Measurements from ENCODE around the gene RABAC1. TPM values are rescaled to one million over a fixed set of nuclear protein-coding genes. Genes with fewer than 3 reads are reported as not detected.

Gene RABAC1
- total RNA-seq = 134 TPM
- long read RNA-seq, transcript RABAC1-201 (5 exons, 821 nt) = major isoform, 112 of 127 reads
- long read RNA-seq, partial matches to known transcripts = 6 of 127 reads
- long read RNA-seq, other reads (novel, unspliced or antisense) = 7 of 127 reads

GRCh38 chr19:41959056-41960053 is at the start of gene RABAC1:
TSS of gene RABAC1 (minus strand) at chr19:41959321. CDS start at chr19:41959292, 29 bp downstream.
- peak; percentile 93 for DNase-seq
- Histone ChIP-seq H3K36me3 (peaks cover 10% of the 10 kb centered on the region), H3K4me1 (peaks cover 13% of the 10 kb centered on the region), H3K27me3 (no peaks in the 10 kb centered on the region), H3K4me3 (peak within 1 kb of the TSS; percentile 98), H3K9me3 (no peaks in the 10 kb centered on the region), H3K27ac (peak within 1 kb of the TSS; percentile 93)
- intact Hi-C loops (cut with DNase I) = no loop called here
- no peak for TF ChIP-seq CTCF (IDR thresholded peaks at IDR 0.05)
- peak; percentile 89 for ATAC-seq

- no peaks in the 10 kb centered on the region for H3K36me3 ChIP-seq
- ATAC-seq = no peak
- no peaks in the 10 kb centered on the region for H3K4me1 ChIP-seq
- no peaks in the 10 kb centered on the region for H3K9me3 ChIP-seq
- H3K27ac ChIP-seq = no peak overlapping the region
- DNase-seq = no peak
- H3K27me3 ChIP-seq = peaks cover 4% of the 10 kb centered on the region
- intact Hi-C loops (cut with DNase I) = no loop called here
- H3K4me3 ChIP-seq = no peak overlapping the region
- no peak for TF ChIP-seq CTCF (IDR thresholded peaks at IDR 0.05)
Observed at GRCh38 chr19:42006569-42006968, 47.4 kb upstream of the RABAC1 start.

- ATAC-seq (no peak), DNase-seq (no peak)
- Histone ChIP-seq H3K27me3 (peaks cover 14% of the 10 kb centered on the region), H3K4me3 (no peak overlapping the region), H3K36me3 (no peaks in the 10 kb centered on the region), H3K9me3 (no peaks in the 10 kb centered on the region), H3K4me1 (no peaks in the 10 kb centered on the region), H3K27ac (no peak overlapping the region)
- no peak for TF ChIP-seq CTCF (IDR thresholded peaks at IDR 0.05)
- intact Hi-C loops (cut with DNase I) = no loop called here
Observed at GRCh38 chr19:42005504-42005903, 46.4 kb upstream of the RABAC1 start.

GRCh38 chr19:42003506-42004294 is 44.6 kb upstream of the RABAC1 start:
- Histone ChIP-seq H3K27me3 (peaks cover 26% of the 10 kb centered on the region), H3K9me3 (no peaks in the 10 kb centered on the region), H3K4me1 (no peaks in the 10 kb centered on the region), H3K27ac (no peak overlapping the region), H3K4me3 (no peak overlapping the region), H3K36me3 (no peaks in the 10 kb centered on the region)
- intact Hi-C loops (cut with DNase I) = no loop called here
- ATAC-seq (no peak), DNase-seq (no peak)
- TF ChIP-seq CTCF (IDR thresholded peaks at IDR 0.05) = no peak

- no peak for DNase-seq
- Histone ChIP-seq H3K4me1 (no peaks in the 10 kb centered on the region), H3K4me3 (no peak overlapping the region), H3K27ac (no peak overlapping the region), H3K36me3 (no peaks in the 10 kb centered on the region), H3K9me3 (no peaks in the 10 kb centered on the region), H3K27me3 (peaks cover 63% of the 10 kb centered on the region)
- no peak for ATAC-seq
- intact Hi-C loops (cut with DNase I) = no loop called here
- TF ChIP-seq CTCF (IDR thresholded peaks at IDR 0.05) = no peak
Observed at GRCh38 chr19:41999878-42000208, 40.7 kb upstream of the RABAC1 start.

Measured in upper lobe of right lung (tissue), 1 donor.